Kidney (tissue), 14 donors: ENCODE results near the gene PRDM16. TPM values are rescaled to one million over a fixed set of nuclear protein-coding genes. Genes with fewer than 3 reads are reported as not detected.

Experiments
- DNase-seq, 5 donors: peaks; one replicate each; pipeline ENCODE4 v3.0.0-alpha.2; 2013 to 2020
- FAIRE-seq: peaks from 2 replicates; lab custom pipeline; 2012; peaks lifted over from hg19 to GRCh38; lab: Jason Lieb, UNC
- H3K27ac ChIP-seq, 2 donors: one replicate each; pipeline ENCODE4 v1.7.0; 2013; ENCODE audit warnings: low read depth in 2 of 2, low read length in 2 of 2, inconsistent platforms in 1 of 2
- H3K27me3 ChIP-seq: one replicate; pipeline ENCODE4 v1.7.1; 2013; ENCODE audit warnings: low read length, inconsistent platforms; ENCODE audit not compliant: control insufficient read depth, insufficient read depth
- H3K36me3 ChIP-seq, 3 donors: one replicate each; pipeline versions ENCODE4 v1.7.0 to v1.7.1; 2013; ENCODE audit warnings: low read length in 3 of 3, control low read depth in 1 of 3, inconsistent platforms in 1 of 3; ENCODE audit not compliant: insufficient read depth in 3 of 3, control insufficient read depth in 2 of 3
- H3K4me1 ChIP-seq, 3 donors: one replicate each; pipeline versions ENCODE4 v1.7.0 to v1.7.1; 2013; ENCODE audit warnings: low read length in 3 of 3, inconsistent platforms in 1 of 3, low read depth in 1 of 3; ENCODE audit not compliant: control insufficient read depth in 2 of 3, insufficient read depth in 2 of 3
- H3K4me3 ChIP-seq, 3 donors: one replicate each; pipeline versions ENCODE4 v1.7.0 to v1.8.1; 2013; ENCODE audit warnings: low read length in 3 of 3, control low read depth in 1 of 3, inconsistent platforms in 1 of 3
- H3K9ac ChIP-seq, 3 donors: one replicate each; pipeline versions ENCODE4 v1.7.0 to v1.7.1; 2013; ENCODE audit warnings: low read length in 3 of 3, control low read depth in 1 of 3, inconsistent platforms in 1 of 3
- H3K9me3 ChIP-seq, 3 donors: one replicate each; pipeline versions ENCODE4 v1.7.0 to v1.7.1; 2013; ENCODE audit warnings: low read length in 3 of 3, control low read depth in 1 of 3, inconsistent platforms in 1 of 3; ENCODE audit not compliant: control insufficient read depth in 2 of 3, insufficient read depth in 1 of 3
- intact Hi-C: fragments of 100-400 bp; cut with DNase I; formaldehyde crosslinking; loops from one replicate; pipeline ENCODE4 v1.11.1; 2022
- polyA plus RNA-seq: library from polyadenylated mRNA; stranded (reverse); fragments of 350-450 nt; fragmentation: Illumina TruSeq; extraction: RNeasy Lipid Tissue Mini Kit (QIAGEN cat#74804); gene quantifications from one replicate; pipeline ENCODE4 v1.2.3, GENCODE V29; 2014; ENCODE audit warnings: low read depth, low replicate concordance; ENCODE audit not compliant: insufficient read depth
- total RNA-seq: library from RNA; stranded (reverse); fragmentation: NEBNext Ultra II Directional; extraction: Animal tissue kit (Norgen Biotek cat#: 25700); gene quantifications from one replicate; pipeline ENCODE4 v1.2.1, GENCODE V29; 2021
- TF ChIP-seq, protein P1 (sequence below): IDR thresholded peaks from 3 replicates; pipeline ENCODE4 v1.5.1; 2012; ENCODE audit warnings: mild to moderate bottlenecking, moderate library complexity, borderline replicate concordance; ENCODE audit not compliant: insufficient read depth; ENCODE audit errors: extremely low read depth
- donor health status: control.
- donor health status: control.
- donor health status: control.
- donor health status: control.
- donor health status: control.
- donor health status: DM: yes; HTN: yes; CAD: no.
- donor health status: Normal renal cell carcinoma (clear cell type).

The PRDM16 gene
- total and polyA plus RNA-seq, 2 donors from 2014 or later = 3.0 to 21.9 TPM

- Histone ChIP-seq H3K4me1 (no peaks in the 10 kb centered on the region), H3K9me3 (no peaks in the 10 kb centered on the region), H3K36me3 (no peaks in the 10 kb centered on the region), H3K4me3 (no peak overlapping the region), H3K9ac (no peak overlapping the region), H3K27ac (no peak overlapping the region), H3K27me3 (no peaks in the 10 kb centered on the region)
- FAIRE-seq (no peak), DNase-seq (peak in 2 of 5 donors; percentile 23 to 51)
- TF ChIP-seq, protein P1, sequence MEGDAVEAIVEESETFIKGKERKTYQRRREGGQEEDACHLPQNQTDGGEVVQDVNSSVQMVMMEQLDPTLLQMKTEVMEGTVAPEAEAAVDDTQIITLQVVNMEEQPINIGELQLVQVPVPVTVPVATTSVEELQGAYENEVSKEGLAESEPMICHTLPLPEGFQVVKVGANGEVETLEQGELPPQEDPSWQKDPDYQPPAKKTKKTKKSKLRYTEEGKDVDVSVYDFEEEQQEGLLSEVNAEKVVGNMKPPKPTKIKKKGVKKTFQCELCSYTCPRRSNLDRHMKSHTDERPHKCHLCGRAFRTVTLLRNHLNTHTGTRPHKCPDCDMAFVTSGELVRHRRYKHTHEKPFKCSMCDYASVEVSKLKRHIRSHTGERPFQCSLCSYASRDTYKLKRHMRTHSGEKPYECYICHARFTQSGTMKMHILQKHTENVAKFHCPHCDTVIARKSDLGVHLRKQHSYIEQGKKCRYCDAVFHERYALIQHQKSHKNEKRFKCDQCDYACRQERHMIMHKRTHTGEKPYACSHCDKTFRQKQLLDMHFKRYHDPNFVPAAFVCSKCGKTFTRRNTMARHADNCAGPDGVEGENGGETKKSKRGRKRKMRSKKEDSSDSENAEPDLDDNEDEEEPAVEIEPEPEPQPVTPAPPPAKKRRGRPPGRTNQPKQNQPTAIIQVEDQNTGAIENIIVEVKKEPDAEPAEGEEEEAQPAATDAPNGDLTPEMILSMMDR = no peak
- intact Hi-C loops = no loop called here
Measured at GRCh38 chr1:3035563-3036446, 33.2 kb upstream of the PRDM16 start.

DNA sequence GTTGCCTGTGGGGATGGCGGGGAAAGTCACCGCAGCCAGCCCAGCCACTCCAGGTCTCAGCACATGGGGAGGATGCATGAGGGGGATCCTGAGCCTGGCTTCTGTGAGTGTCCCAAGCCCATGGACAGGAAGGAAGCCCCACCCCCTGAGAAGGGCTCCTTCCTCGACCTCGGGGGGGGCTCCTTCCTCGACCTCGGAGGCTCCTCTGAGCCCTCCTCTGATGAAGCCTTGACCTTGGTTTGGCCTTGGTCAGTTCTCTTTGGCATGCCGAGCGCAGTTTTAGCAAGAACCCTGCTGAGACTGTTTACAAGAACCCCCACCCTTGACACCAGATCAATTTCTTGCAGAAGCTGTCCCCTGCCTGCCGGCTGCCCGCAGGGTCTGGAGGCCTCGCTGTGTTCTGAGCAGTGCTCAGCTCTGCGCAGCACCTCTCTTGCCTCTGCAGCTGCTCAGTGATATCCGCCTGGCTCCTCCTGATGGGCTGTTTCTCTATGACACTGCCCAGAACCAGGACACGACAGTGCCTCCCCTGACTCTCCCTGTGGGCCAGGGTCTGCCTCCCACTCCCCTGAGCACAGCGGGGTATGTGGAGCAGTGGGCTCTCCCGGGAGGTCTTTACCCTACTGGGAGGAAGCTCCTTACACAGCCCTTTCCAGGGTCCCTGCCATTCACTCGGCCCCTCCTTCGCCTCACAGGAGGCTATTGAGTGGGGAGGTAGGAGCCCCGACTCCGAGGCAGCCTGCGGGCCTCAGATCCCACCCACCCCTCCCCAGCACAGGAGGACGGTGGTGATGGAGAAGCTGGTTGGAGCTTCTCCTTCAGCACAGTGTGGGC, 32.3 kb upstream of the PRDM16 start:
- TF ChIP-seq, protein P1 = no peak
- intact Hi-C loops = no loop called here
- Histone ChIP-seq H3K27ac (no peak overlapping the region), H3K36me3 (no peaks in the 10 kb centered on the region), H3K27me3 (no peaks in the 10 kb centered on the region), H3K4me1 (no peaks in the 10 kb centered on the region), H3K9me3 (no peaks in the 10 kb centered on the region), H3K4me3 (no peak overlapping the region), H3K9ac (no peak overlapping the region)
- DNase-seq = peak in 2 of 5 donors; percentile 27 to 47
- FAIRE-seq = no peak

DNA sequence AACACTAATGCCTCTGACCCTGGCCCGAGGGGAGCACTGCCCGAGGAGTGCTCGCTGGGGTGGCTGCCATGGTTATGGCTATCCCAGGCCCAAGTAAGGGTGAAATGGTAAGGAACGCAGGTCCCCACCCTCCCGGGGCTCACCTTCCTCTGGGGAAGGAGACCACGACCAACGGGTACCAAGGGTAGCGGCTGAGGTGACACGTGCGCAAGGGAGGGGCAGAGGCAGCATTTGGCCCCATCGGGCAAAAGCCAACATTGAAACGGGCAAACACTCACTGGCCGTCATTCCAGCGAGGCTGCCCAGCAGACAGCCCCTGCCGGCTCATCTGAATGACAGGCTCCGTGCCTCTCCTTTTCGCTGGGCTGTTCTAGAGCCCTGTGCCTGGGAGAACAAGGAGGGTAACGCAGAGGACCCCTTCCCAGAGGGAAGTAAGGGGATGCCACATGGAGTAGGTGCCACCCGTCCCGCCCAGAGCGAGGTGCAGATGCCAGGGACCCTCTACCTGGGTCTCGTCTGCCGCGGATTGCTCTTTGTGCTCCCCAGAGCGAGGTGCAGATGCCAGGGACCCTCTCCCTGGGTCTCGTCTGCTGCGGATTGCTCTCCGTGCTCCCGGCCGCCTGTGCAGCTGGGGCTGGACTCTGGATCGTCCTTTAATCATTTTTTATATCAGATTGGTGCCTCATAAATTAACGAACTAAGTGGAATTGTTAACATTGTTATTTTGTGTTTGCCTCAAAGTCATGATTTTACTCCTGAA, 31.5 kb upstream of the PRDM16 start:
- Histone ChIP-seq H3K27ac (no peak overlapping the region), H3K9me3 (no peaks in the 10 kb centered on the region), H3K36me3 (no peaks in the 10 kb centered on the region), H3K4me1 (no peaks in the 10 kb centered on the region), H3K27me3 (no peaks in the 10 kb centered on the region), H3K9ac (no peak overlapping the region), H3K4me3 (no peak overlapping the region)
- intact Hi-C loops = no loop called here
- TF ChIP-seq, protein P1 = no peak
- FAIRE-seq = no peak
- DNase-seq = peak in 2 of 5 donors; percentile 27 to 35
